ENCODE results near the gene CLSTN3. TPM values are rescaled to one million over a fixed set of nuclear protein-coding genes. Genes with fewer than 3 reads are reported as not detected.

The CLSTN3 gene
- total and polyA plus RNA-seq, 2 of the 13 experiments (the other 11 are each of a cell fraction or from before 2014, with no cell fraction given), result 26.2 to 94.1 TPM

DNA sequence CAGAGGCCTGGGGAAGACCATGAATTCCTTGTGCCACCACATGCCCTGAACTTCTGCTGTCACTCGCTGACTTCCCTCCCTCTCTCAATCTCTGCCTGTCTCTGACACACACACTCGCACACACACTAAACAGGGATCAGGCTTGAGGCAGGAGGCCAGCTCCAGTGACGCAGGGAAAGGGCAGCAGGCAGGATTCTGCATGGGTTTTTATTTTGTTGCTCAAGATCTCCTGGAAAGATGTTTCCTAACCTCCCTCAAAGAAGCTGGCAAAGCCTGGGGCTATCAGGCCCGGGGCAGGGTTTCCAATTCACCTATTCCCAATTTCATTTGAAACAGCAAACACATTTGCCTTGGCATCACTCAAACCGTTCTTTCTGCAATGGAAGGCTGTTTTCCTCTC is 31.6 kb downstream of the CLSTN3 start:
- no peak overlapping the region for H2AFZ ChIP-seq (ENCODE audit: low read length)
- BruUV-seq (replicated peaks), result no TSS peak
- DNase-seq (ENCODE audit: low spot score) (no peak), ATAC-seq (no peak), FAIRE-seq (no peak)
- peaks cover 0 to 6% of the 10 kb centered on the region in 2 experiments; a peak in 2 of 5 replicates for H3K27me3 ChIP-seq (ENCODE audit: control insufficient read depth in 1 of 2, insufficient read depth in 2 of 2, low read length in 2 of 2)
- WGBS (ENCODE audit: low lambda C conversion rate), result 47% methylated on average over 5 of the region's 5 CpGs
- ChIA-PET CTCF (ENCODE audit: low intra/inter-chr PET ratio, low total read pairs) (interaction anchor here (1.0 kb wide), 1 partner anchor 102 kb away, joined by 3 read pairs; the partner anchor contains the start of gene C1S), POLR2A (no interaction called here)
- in situ Hi-C loops (cut with HindIII; ENCODE audit: extremely low pct_ligation_motif_present, low pct_unique_long_range_greater_than_20kb), result no loop called here
- H3K9ac ChIP-seq (ENCODE audit: insufficient read depth, low read depth, low read length), result no peak overlapping the region
- peaks cover 3% of the 10 kb centered on the region; the same call in 1 of the 2 replicates for H3K9me3 ChIP-seq (ENCODE audit: low read length)
- H3K27ac ChIP-seq (ENCODE audit: extremely low read length, insufficient read depth, low read length), result no peak overlapping the region
- no peak for TF ChIP-seq KDM5A (IDR thresholded peaks at IDR 0.05; ENCODE audit: borderline replicate concordance, low read length)
- TF ChIP-seq ZNF441 (CRISPR knock-in tag; IDR thresholded peaks at IDR 0.05; ENCODE audit: borderline replicate concordance), result no peak
- TF ChIP-seq SOX5 (CRISPR knock-in tag; IDR thresholded peaks at IDR 0.05; ENCODE audit: borderline replicate concordance), result no peak
- no peak for TF ChIP-seq REL (CRISPR knock-in tag; conservative IDR thresholded peaks at IDR 0.05)
- TF ChIP-seq, protein P1, sequence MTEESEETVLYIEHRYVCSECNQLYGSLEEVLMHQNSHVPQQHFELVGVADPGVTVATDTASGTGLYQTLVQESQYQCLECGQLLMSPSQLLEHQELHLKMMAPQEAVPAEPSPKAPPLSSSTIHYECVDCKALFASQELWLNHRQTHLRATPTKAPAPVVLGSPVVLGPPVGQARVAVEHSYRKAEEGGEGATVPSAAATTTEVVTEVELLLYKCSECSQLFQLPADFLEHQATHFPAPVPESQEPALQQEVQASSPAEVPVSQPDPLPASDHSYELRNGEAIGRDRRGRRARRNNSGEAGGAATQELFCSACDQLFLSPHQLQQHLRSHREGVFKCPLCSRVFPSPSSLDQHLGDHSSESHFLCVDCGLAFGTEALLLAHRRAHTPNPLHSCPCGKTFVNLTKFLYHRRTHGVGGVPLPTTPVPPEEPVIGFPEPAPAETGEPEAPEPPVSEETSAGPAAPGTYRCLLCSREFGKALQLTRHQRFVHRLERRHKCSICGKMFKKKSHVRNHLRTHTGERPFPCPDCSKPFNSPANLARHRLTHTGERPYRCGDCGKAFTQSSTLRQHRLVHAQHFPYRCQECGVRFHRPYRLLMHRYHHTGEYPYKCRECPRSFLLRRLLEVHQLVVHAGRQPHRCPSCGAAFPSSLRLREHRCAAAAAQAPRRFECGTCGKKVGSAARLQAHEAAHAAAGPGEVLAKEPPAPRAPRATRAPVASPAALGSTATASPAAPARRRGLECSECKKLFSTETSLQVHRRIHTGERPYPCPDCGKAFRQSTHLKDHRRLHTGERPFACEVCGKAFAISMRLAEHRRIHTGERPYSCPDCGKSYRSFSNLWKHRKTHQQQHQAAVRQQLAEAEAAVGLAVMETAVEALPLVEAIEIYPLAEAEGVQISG (CRISPR knock-in tag; IDR thresholded peaks at IDR 0.05), result no peak
- no peak for TF ChIP-seq ZNF124 (CRISPR knock-in tag; IDR thresholded peaks at IDR 0.05)
- TF ChIP-seq RORA (CRISPR knock-in tag; IDR thresholded peaks at IDR 0.05), result no peak
- TF ChIP-seq, protein P2, sequence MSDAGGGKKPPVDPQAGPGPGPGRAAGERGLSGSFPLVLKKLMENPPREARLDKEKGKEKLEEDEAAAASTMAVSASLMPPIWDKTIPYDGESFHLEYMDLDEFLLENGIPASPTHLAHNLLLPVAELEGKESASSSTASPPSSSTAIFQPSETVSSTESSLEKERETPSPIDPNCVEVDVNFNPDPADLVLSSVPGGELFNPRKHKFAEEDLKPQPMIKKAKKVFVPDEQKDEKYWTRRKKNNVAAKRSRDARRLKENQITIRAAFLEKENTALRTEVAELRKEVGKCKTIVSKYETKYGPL (CRISPR knock-in tag; IDR thresholded peaks at IDR 0.05), result no peak
- TF ChIP-seq HOXA5 (CRISPR knock-in tag; IDR thresholded peaks at IDR 0.05), result no peak
- no peak for TF ChIP-seq SYNCRIP (IDR thresholded peaks at IDR 0.05; ENCODE audit: insufficient read depth, low read depth, low read length)
- TF ChIP-seq GABPB1 (CRISPR knock-in tag; IDR thresholded peaks at IDR 0.05), result no peak
- no peak for TF ChIP-seq EP300 (IDR thresholded peaks at IDR 0.05; ENCODE audit: low read depth in 2 of 2, low read length in 2 of 2)
- TF ChIP-seq EP300 (CRISPR knock-in tag; IDR thresholded peaks at IDR 0.05; ENCODE audit: borderline replicate concordance), result no peak
- TF ChIP-seq HOXD1 (CRISPR knock-in tag; IDR thresholded peaks at IDR 0.05), result no peak
- TF ChIP-seq NCOR1 (IDR thresholded peaks at IDR 0.05; ENCODE audit: borderline replicate concordance, low read length), result no peak
- TF ChIP-seq ZNF383 (CRISPR knock-in tag; IDR thresholded peaks at IDR 0.05; ENCODE audit: borderline replicate concordance), result no peak
- no peak for TF ChIP-seq ATRX (CRISPR knock-in tag; IDR thresholded peaks at IDR 0.05; ENCODE audit: borderline replicate concordance)
- TF ChIP-seq ZNF251 (CRISPR knock-in tag; IDR thresholded peaks at IDR 0.05), result no peak
- TF ChIP-seq ATF7 (IDR thresholded peaks at IDR 0.05), result no peak
- TF ChIP-seq ATF7 (CRISPR knock-in tag; IDR thresholded peaks at IDR 0.05), result no peak
- no peak overlapping the region for H3K4me3 ChIP-seq (replicated peaks in 1 of 3; ENCODE audit: insufficient read depth in 1 of 3, low read depth in 2 of 3, low read length in 3 of 3)
- H4K20me1 ChIP-seq (ENCODE audit: insufficient read depth, low read length), result no peaks in the 10 kb centered on the region
- intact Hi-C loops (cut with micrococcal nuclease; ENCODE audit: unreplicated experiment), result loop anchor here (1.0 kb wide), 1 partner anchor 26 kb away; no protein-coding TSS in a partner anchor
- no peaks in the 10 kb centered on the region for H3K79me2 ChIP-seq (ENCODE audit: insufficient read depth, low read length)
- 0 out of 2 replicates have a peak, but pooled peaks cover 8% of the 10 kb centered on the region for H3K4me1 ChIP-seq (ENCODE audit: insufficient read depth, low read length)
- no peak overlapping the region for H3K4me2 ChIP-seq (ENCODE audit: low read depth, low read length)
- H3K36me3 ChIP-seq (replicated peaks in 1 of 2; ENCODE audit: control insufficient read depth in 1 of 2, insufficient read depth in 2 of 2, low read length in 2 of 2), result 0 out of 5 replicates have a peak, but pooled peaks cover 0 to 5% of the 10 kb centered on the region in 2 experiments

All from HepG2 (cell line).